Rectal smooth muscle tissue (tissue), 1 donor: ENCODE results near the gene ZNF691.

Source experiments
- H3K27ac ChIP-seq: one replicate; pipeline ENCODE4 v1.7.0; 2013; ENCODE audit warnings: low read depth, low read length, inconsistent platforms
- H3K27me3 ChIP-seq: one replicate; pipeline ENCODE4 v1.7.0; 2013; ENCODE audit warnings: low read length; ENCODE audit not compliant: control insufficient read depth, insufficient read depth
- H3K36me3 ChIP-seq: one replicate; pipeline ENCODE4 v1.7.0; 2013; ENCODE audit warnings: low read length; ENCODE audit not compliant: control insufficient read depth, insufficient read depth
- H3K4me1 ChIP-seq: one replicate; pipeline ENCODE4 v1.7.0; 2013; ENCODE audit warnings: low read length; ENCODE audit not compliant: control insufficient read depth, insufficient read depth
- H3K4me3 ChIP-seq: one replicate; pipeline ENCODE4 v1.7.0; 2013; ENCODE audit warnings: low read length
- H3K9ac ChIP-seq: one replicate; pipeline ENCODE4 v1.7.0; 2013; ENCODE audit warnings: low read length

ZNF691 gene

GRCh38 chr1:42837709-42838108 is 8.7 kb upstream of the ZNF691 start:
- Histone ChIP-seq H3K9ac (no peak overlapping the region), H3K36me3 (peaks cover 2% of the 10 kb centered on the region), H3K27ac (no peak overlapping the region), H3K27me3 (no peaks in the 10 kb centered on the region), H3K4me3 (no peak overlapping the region), H3K4me1 (no peaks in the 10 kb centered on the region)

DNA sequence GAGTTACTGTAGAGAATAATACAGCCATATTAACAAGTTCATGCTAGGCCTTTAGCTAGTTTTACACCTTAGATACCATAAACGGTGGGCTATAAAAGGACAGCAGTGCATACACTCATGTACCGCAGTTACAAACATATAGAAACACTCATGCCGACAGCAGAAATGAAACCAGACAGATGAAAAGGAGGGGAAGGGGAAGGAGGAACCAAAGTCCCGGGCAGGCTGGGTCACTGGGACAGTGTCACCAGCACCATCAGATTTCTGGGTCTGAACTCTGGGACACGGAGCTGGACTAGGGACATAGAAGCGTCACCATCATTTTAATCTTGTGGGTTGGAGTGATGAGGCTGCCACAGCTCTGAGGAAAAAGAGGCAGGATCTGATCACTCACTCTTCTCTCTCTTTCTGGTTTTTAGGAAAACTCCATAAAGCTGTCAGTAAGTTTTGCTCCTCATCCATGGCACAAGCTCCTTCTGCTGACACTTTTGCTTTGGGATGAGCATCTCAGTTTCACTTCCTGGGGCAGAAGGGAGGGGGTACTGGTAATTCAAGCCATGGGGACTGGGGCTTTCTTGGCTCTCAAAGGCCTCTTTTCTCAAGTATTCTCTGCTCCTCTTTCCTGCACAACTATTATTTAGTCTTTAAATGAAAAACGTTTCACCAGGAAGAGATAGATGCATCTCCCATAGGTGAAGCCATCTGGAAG is 7.8 kb upstream of the ZNF691 start:
- Histone ChIP-seq H3K9ac (no peak overlapping the region), H3K4me3 (no peak overlapping the region), H3K36me3 (peaks cover 5% of the 10 kb centered on the region), H3K4me1 (no peaks in the 10 kb centered on the region), H3K27ac (no peak overlapping the region), H3K27me3 (no peaks in the 10 kb centered on the region)

DNA sequence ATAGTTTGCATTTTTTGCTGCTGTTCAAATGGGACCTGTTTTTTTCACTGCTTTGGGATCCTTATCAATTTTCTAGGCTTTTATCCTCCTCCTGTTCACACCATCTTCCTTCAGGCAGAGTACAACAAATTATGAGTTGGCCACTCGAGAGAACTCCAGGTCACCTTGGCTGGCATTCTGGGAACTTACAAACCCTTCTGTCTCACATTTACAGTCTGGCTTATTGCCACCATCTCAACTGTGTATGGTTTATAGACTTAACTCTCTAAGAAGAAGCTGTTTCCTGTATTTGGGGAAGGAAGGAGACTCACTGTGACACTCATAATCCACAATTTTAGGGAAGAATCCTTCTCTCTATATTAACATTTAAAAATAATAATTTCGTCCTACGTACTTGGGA is 5.4 kb upstream of the ZNF691 start:
- Histone ChIP-seq H3K4me1 (no peaks in the 10 kb centered on the region), H3K27me3 (no peaks in the 10 kb centered on the region), H3K9ac (no peak overlapping the region), H3K4me3 (no peak overlapping the region), H3K27ac (no peak overlapping the region), H3K36me3 (peaks cover 5% of the 10 kb centered on the region)

- Histone ChIP-seq H3K27me3 (no peaks in the 10 kb centered on the region), H3K9ac (no peak overlapping the region), H3K4me3 (no peak overlapping the region), H3K27ac (no peak overlapping the region), H3K4me1 (no peaks in the 10 kb centered on the region), H3K36me3 (peaks cover 5% of the 10 kb centered on the region)
These were observed 4.8 kb upstream of the ZNF691 start for GRCh38 chr1:42841440-42842147.

GRCh38 chr1:42844592-42845140 is 1.7 kb upstream of the ZNF691 start:
- Histone ChIP-seq H3K4me1 (peaks cover 5% of the 10 kb centered on the region), H3K4me3 (no peak overlapping the region), H3K36me3 (peaks cover 5% of the 10 kb centered on the region), H3K27ac (no peak overlapping the region), H3K9ac (no peak overlapping the region), H3K27me3 (no peaks in the 10 kb centered on the region)

GRCh38 chr1:42845193-42845592 is 1.2 kb upstream of the ZNF691 start:
- no peak overlapping the region for H3K4me3 ChIP-seq
- no peak overlapping the region for H3K27ac ChIP-seq
- H3K4me1 ChIP-seq = peaks cover 5% of the 10 kb centered on the region
- H3K27me3 ChIP-seq = no peaks in the 10 kb centered on the region
- peaks cover 5% of the 10 kb centered on the region for H3K36me3 ChIP-seq
- H3K9ac ChIP-seq = no peak overlapping the region

DNA sequence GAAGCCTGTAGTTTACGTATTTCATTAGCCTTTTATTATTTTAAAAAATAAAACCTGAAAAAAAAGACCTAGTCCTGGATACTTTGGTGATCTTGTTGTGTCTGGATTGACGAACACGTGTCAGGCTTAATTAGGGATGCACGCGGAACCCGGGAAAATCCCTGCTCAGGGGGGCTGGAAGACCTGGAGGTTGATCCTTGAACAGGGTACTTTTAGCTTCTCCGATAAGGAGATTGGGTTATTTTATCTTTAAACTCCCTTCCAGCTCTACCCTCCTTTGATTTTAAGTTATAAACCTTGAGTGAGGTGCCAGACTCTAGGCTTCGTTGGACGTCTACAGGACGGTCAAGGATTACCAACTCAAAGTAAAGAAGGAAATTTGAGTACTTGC is 552 bp upstream of the ZNF691 start:
- H3K36me3 ChIP-seq = peaks cover 5% of the 10 kb centered on the region
- H3K4me3 ChIP-seq = peak overlapping the region; percentile 82
- no peak overlapping the region for H3K9ac ChIP-seq
- H3K27ac ChIP-seq = peak overlapping the region; percentile 35
- no peaks in the 10 kb centered on the region for H3K27me3 ChIP-seq
- peaks cover 5% of the 10 kb centered on the region for H3K4me1 ChIP-seq

DNA sequence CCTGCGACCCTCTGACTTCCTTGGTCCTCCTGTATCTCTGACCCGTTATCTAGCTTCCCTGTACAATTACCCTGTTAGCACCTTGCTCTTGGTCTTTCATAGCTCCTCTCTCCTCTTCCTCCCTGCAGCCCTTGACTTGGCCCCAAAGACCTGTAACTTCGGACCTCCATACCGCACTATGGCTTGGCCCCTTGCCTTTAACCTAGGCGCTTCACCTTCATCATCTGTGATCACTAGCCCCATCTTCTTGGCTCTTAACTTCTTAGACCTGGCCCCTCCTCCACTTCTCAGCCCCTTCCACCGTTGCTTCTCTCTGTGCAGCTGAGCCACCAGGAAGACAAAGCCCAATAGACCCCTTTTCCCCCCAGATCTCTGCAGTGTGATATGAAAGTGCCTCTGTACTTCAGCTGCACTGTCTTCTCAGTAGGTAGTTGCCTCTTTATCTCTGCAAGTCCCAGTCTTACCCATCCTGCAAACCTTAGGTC is 740 bp downstream of the ZNF691 start:
- H3K4me1 ChIP-seq = peaks cover 5% of the 10 kb centered on the region
- H3K36me3 ChIP-seq = peaks cover 11% of the 10 kb centered on the region
- H3K4me3 ChIP-seq = peak overlapping the region; percentile 87
- peak overlapping the region; percentile 95 for H3K9ac ChIP-seq
- no peak overlapping the region for H3K27ac ChIP-seq
- H3K27me3 ChIP-seq = no peaks in the 10 kb centered on the region

DNA sequence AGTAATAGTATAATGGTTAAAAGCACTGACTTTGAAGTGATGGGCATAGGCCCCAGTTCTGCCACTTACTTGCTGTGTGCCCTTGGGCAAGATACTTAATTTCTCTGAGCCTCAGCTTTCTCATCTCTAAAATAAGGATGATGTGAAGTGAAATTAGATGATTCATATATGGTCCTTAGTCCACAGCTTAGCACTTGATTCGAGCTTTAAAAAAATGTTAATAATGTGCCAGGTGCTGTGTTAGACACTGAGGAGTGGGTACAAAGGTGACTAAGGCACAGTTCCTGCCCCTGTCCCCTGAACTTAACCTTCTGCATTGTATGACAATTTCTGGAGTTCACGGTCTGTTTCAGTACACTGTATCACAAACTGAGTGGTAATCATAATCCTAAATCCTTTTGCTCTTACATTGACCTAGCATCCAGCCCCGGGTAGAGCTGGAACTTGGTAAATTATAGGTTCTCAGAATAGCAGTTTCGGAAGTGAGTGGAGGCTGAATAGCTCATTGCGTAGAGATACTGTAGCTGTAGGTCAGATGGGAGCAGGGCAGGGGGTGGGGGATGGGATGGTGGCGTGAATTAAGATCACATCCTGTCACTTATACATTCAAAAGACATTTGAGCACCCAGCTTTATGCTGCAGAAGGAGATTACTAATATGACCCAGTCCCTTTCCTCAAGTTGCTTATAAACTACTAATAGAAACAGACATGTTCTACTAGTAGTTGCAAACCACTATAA is 1.5 kb downstream of the ZNF691 start:
- no peak overlapping the region for H3K9ac ChIP-seq
- peaks cover 7% of the 10 kb centered on the region for H3K36me3 ChIP-seq
- no peak overlapping the region for H3K27ac ChIP-seq
- H3K4me3 ChIP-seq = no peak overlapping the region
- no peaks in the 10 kb centered on the region for H3K27me3 ChIP-seq
- H3K4me1 ChIP-seq = peaks cover 5% of the 10 kb centered on the region

DNA sequence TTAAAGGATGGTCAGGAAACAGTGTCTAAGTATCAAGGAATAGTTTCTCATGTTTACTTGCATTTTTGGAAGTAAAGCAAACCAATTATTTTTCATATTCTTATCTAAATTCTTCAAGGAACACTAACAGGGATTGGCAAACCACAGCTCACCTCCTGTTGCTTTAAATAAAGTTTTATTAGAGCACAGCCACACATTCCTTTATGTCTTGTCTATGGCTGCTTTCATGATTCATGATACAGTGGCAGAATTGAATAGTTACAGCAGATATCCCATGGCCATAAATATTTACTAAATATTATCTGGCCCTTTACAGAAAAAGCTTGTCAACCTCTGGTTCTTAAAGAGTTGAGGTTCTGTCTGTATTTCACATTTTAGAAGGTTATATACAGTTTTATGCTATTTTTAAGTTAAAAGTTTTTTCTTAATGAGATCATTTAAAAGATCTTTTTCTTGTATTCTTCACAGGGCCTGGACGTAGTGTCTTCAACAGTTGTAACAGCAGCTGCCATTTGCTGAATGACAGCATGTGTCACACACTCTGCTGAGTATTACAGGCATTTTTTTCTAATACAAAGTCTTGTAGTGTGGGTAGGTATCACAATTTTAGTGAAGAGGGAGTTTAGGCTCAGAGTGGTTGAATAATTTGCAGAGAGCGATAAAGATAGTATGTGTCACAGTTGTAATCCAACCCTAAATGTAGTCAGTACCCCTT is 2.6 kb downstream of the ZNF691 start:
- H3K27me3 ChIP-seq = no peaks in the 10 kb centered on the region
- peaks cover 6% of the 10 kb centered on the region for H3K36me3 ChIP-seq
- peaks cover 5% of the 10 kb centered on the region for H3K4me1 ChIP-seq
- H3K27ac ChIP-seq = no peak overlapping the region
- no peak overlapping the region for H3K4me3 ChIP-seq
- H3K9ac ChIP-seq = no peak overlapping the region

- no peak overlapping the region for H3K4me3 ChIP-seq
- no peaks in the 10 kb centered on the region for H3K27me3 ChIP-seq
- H3K36me3 ChIP-seq = peaks cover 6% of the 10 kb centered on the region
- peaks cover 5% of the 10 kb centered on the region for H3K4me1 ChIP-seq
- H3K27ac ChIP-seq = no peak overlapping the region
- H3K9ac ChIP-seq = no peak overlapping the region
These were observed 3.5 kb downstream of the ZNF691 start for GRCh38 chr1:42849944-42850343.

GRCh38 chr1:42851420-42851819 is 5.0 kb downstream of the ZNF691 start:
- H3K4me1 ChIP-seq = peaks cover 5% of the 10 kb centered on the region
- no peak overlapping the region for H3K4me3 ChIP-seq
- H3K9ac ChIP-seq = no peak overlapping the region
- no peak overlapping the region for H3K27ac ChIP-seq
- peaks cover 6% of the 10 kb centered on the region for H3K36me3 ChIP-seq
- H3K27me3 ChIP-seq = no peaks in the 10 kb centered on the region
